Choroid plexus epithelial cell (primary cell): ENCODE data around the gene S1PR3.
"Not testable (repeated sequence)": the region's sequence is repeated elsewhere in the genome, so short reads cannot be mapped to it uniquely, and the experiment has no call there.

Experiments
- DNase-seq: peaks from one replicate; pipeline ENCODE4 v3.0.0-alpha.2; 2010; ENCODE audit warnings: low read depth
- H3K4me3 ChIP-seq: 2 replicates; pipeline ENCODE4 v1.5.1; 2011; ENCODE audit warnings: low read depth, mild to moderate bottlenecking, control low read depth, low read length, moderate library complexity
- CTCF ChIP-seq: conservative IDR thresholded peaks from 2 replicates; pipeline ENCODE4 v1.5.1; 2011; ENCODE audit warnings: low read depth, mild to moderate bottlenecking, control low read depth, inconsistent platforms, low read length, moderate library complexity

The S1PR3 gene

GRCh38 chr9:88991066-88992034 is at the start of gene S1PR3:
Gene S1PR3 (plus strand): TSS chr9:88991468. CDS start chr9:89001201, 9,733 bp downstream.
- H3K4me3 ChIP-seq: peak within 1 kb of the TSS; percentile 88
- peak; percentile 66 for DNase-seq
- TF ChIP-seq CTCF: no peak

GRCh38 chr9:88941586-88941985 is 49.7 kb upstream of the S1PR3 start:
- DNase-seq, H3K4me3 ChIP-seq: not testable (repeated sequence)

GRCh38 chr9:88942411-88942810 is 48.9 kb upstream of the S1PR3 start:
- no peak for DNase-seq
- TF ChIP-seq CTCF: no peak
- H3K4me3 ChIP-seq: no peak overlapping the region

GRCh38 chr9:88945636-88946333 is 45.5 kb upstream of the S1PR3 start:
- DNase-seq: no peak
- TF ChIP-seq CTCF: no peak
- H3K4me3 ChIP-seq: no peak overlapping the region

- peak; percentile 80 for DNase-seq
- H3K4me3 ChIP-seq: no peak overlapping the region
- no peak for TF ChIP-seq CTCF
These were observed 43.4 kb upstream of the S1PR3 start for GRCh38 chr9:88947581-88948573.

- H3K4me3 ChIP-seq: no peak overlapping the region
- DNase-seq: peak; percentile 94
- no peak for TF ChIP-seq CTCF
These were observed 41.8 kb upstream of the S1PR3 start for GRCh38 chr9:88949425-88949824.
